HEK293 (cell line): ENCODE data around the gene MYH8.

Experiments used
- CTCF ChIA-PET: fragments of 350-600 bp; formaldehyde crosslinking; extraction: SDS; loops from one replicate; lab custom pipeline; 2021; ENCODE audit warnings: antibody characterized with exemption; lab: Yijun Ruan, JAX
- POLR2A ChIA-PET: fragments of 300-600 bp; formaldehyde crosslinking; extraction: SDS; loops from one replicate; lab custom pipeline; 2020; ENCODE audit warnings: antibody characterized with exemption, inconsistent platforms; lab: Yijun Ruan, JAX
- H3K27ac ChIP-seq: fragments of 200-500 bp; sonication (Bioruptor generic); 2 replicates; pipeline ENCODE4 v1.5.1; 2014; ENCODE audit warnings: low read depth, low read length, control low read depth, inconsistent platforms; ENCODE audit errors: extremely low read depth
- H3K36me3 ChIP-seq, 2 experiments: fragments of 200-500 bp in 1 of 2; sonication (Bioruptor generic) in 1 of 2; 1 replicate in 1 of 2; 2 replicates in 1 of 2; pipeline ENCODE4 v1.5.1; 2014 to 2017; ENCODE audit warnings: inconsistent platforms in 2 of 2, low read length in 2 of 2; ENCODE audit not compliant: control insufficient read depth in 2 of 2, insufficient read depth in 1 of 2
- H3K4me1 ChIP-seq: fragments of 200-500 bp; sonication (Bioruptor generic); 2 replicates; pipeline ENCODE4 v1.5.1; 2014; ENCODE audit warnings: mild to moderate bottlenecking, low read length, inconsistent platforms; ENCODE audit not compliant: control insufficient read depth, insufficient read depth
- H3K4me3 ChIP-seq: 2 replicates; pipeline ENCODE4 v1.5.1; 2011; ENCODE audit warnings: low read depth, mild to moderate bottlenecking, control low read depth, low read length, moderate library complexity
- H3K9me3 ChIP-seq: fragments of 200-500 bp; sonication (Bioruptor generic); 2 replicates; pipeline ENCODE4 v1.5.1; 2014; ENCODE audit warnings: low read depth, low read length, inconsistent platforms; ENCODE audit not compliant: control insufficient read depth, insufficient read depth
- GLI2 ChIP-seq: fragments of 450-650 bp; formaldehyde crosslinking; IDR thresholded peaks from 2 replicates; pipeline ENCODE4; 2017; ENCODE audit warnings: missing biosample characterization, missing genetic modification characterization, low read depth, borderline replicate concordance
- PRDM10 ChIP-seq: fragments of 450-650 bp; formaldehyde crosslinking; IDR thresholded peaks from 2 replicates; pipeline ENCODE4 v1.5.1; 2016; ENCODE audit warnings: missing biosample characterization, missing genetic modification characterization
- SP2 ChIP-seq: fragments of 450-650 bp; formaldehyde crosslinking; IDR thresholded peaks from 2 replicates; pipeline ENCODE4 v1.5.1; 2016; ENCODE audit warnings: missing biosample characterization, missing genetic modification characterization
- YY1 ChIP-seq: fragments of 450-650 bp; formaldehyde crosslinking; IDR thresholded peaks from 2 replicates; pipeline ENCODE4 v1.5.1; 2018; ENCODE audit warnings: missing biosample characterization, missing genetic modification characterization
- ZBTB20 ChIP-seq: fragments of 450-650 bp; formaldehyde crosslinking; IDR thresholded peaks from 2 replicates; pipeline ENCODE4 v1.5.1; 2016; ENCODE audit warnings: missing biosample characterization, missing genetic modification characterization
- ZNF133 ChIP-seq: fragments of 450-650 bp; formaldehyde crosslinking; IDR thresholded peaks from 2 replicates; pipeline ENCODE4 v1.5.1; 2016; ENCODE audit warnings: missing biosample characterization, missing genetic modification characterization
- ZNF561 ChIP-seq: fragments of 450-650 bp; IDR thresholded peaks from 2 replicates; pipeline ENCODE4 v1.5.1; 2018; ENCODE audit warnings: missing biosample characterization, missing genetic modification characterization, borderline replicate concordance
- ZNF660 ChIP-seq: fragments of 450-650 bp; IDR thresholded peaks from 2 replicates; pipeline ENCODE4 v1.5.1; 2018; ENCODE audit warnings: missing biosample characterization, mild to moderate bottlenecking, missing genetic modification characterization
- ZNF776 ChIP-seq: fragments of 450-650 bp; formaldehyde crosslinking; IDR thresholded peaks from 2 replicates; pipeline ENCODE4 v1.5.0; 2017; ENCODE audit warnings: missing biosample characterization, missing genetic modification characterization, borderline replicate concordance
- TF ChIP-seq, protein P1 (sequence below): fragments of 450-650 bp; formaldehyde crosslinking; IDR thresholded peaks from 2 replicates; pipeline ENCODE4 v1.5.1; 2016; ENCODE audit warnings: missing biosample characterization, missing genetic modification characterization
- TF ChIP-seq, protein P2 (sequence below): sonication (generic); formaldehyde crosslinking; IDR thresholded peaks from 2 replicates; pipeline ENCODE4 v1.8.1; 2022; ENCODE audit warnings: mild to moderate bottlenecking, moderate library complexity, missing genetic modification reagents
- TF ChIP-seq, protein P3 (sequence below): fragments of 450-650 bp; formaldehyde crosslinking; IDR thresholded peaks from 2 replicates; pipeline ENCODE4 v1.5.1; 2016; ENCODE audit warnings: missing biosample characterization, missing genetic modification characterization, borderline replicate concordance
- TF ChIP-seq, protein P4 (sequence below): fragments of 450-650 bp; formaldehyde crosslinking; IDR thresholded peaks from 2 replicates; pipeline ENCODE4 v1.5.1; 2016; ENCODE audit warnings: missing biosample characterization, missing genetic modification characterization
- TF ChIP-seq, protein P5 (sequence below): fragments of 450-650 bp; formaldehyde crosslinking; IDR thresholded peaks from 2 replicates; pipeline ENCODE4 v1.5.1; 2016; ENCODE audit warnings: missing biosample characterization, missing genetic modification characterization, borderline replicate concordance

The MYH8 gene

DNA sequence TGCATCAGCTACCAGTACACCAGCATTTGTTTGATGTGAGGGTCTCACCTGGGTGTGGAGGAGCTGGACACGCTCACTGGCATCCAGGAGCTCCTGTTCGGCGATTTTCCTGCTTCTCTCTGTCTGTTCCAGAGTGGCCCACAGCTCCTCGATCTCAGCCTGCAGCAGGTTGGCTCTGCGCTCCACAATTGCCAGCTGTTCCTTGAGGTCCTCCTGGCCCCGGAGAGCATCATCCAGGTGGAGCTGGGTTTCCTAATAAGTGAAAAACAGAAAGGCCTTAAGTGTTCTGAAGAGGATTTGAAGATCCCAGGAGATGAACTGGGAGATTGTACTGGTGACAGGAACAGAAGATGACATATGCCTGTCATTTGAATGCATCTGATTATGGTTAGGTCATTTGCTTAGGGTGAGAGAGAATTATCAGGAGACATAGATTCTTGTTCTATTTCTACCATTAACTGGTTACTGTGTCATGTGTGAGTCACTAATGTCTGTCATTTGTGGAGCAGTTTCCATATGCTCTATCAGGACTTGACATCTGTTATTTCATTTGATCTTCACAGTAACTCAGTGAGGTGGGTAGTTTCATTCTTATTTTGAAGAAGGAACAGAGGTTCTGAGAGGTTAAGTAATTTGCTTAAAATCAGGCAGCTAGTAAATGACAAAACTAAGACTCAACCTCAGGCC is 27.4 kb downstream of the MYH8 start:
- ChIA-PET CTCF (interaction anchor here (0.6 to 1.8 kb wide), 2 partner anchors 223 to 467 kb away, joined by 3 to 6 read pairs; no protein-coding TSS in a partner anchor), POLR2A (interaction anchor here (0.6 kb wide), 1 partner anchor 41 kb away, joined by 3 read pairs; no protein-coding TSS in a partner anchor)
- Histone ChIP-seq H3K27ac (no peak overlapping the region), H3K4me1 (no peaks in the 10 kb centered on the region), H3K9me3 (no peaks in the 10 kb centered on the region), H3K36me3 (no peaks in the 10 kb centered on the region), H3K4me3 (no peak overlapping the region)
- TF ChIP-seq, protein P1, sequence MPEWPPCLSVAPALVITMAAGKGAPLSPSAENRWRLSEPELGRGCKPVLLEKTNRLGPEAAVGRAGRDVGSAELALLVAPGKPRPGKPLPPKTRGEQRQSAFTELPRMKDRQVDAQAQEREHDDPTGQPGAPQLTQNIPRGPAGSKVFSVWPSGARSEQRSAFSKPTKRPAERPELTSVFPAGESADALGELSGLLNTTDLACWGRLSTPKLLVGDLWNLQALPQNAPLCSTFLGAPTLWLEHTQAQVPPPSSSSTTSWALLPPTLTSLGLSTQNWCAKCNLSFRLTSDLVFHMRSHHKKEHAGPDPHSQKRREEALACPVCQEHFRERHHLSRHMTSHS (tag by site-specific recombination) = no peak
- TF ChIP-seq PRDM10 (tag by site-specific recombination) = no peak
- no peak for TF ChIP-seq GLI2
- TF ChIP-seq, protein P2, sequence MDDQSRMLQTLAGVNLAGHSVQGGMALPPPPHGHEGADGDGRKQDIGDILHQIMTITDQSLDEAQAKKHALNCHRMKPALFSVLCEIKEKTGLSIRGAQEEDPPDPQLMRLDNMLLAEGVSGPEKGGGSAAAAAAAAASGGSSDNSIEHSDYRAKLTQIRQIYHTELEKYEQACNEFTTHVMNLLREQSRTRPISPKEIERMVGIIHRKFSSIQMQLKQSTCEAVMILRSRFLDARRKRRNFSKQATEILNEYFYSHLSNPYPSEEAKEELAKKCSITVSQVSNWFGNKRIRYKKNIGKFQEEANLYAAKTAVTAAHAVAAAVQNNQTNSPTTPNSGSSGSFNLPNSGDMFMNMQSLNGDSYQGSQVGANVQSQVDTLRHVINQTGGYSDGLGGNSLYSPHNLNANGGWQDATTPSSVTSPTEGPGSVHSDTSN = no peak
- TF ChIP-seq SP2 (tag by site-specific recombination) = no peak
- TF ChIP-seq ZNF561 (tag by site-specific recombination) = no peak
- TF ChIP-seq ZNF776 (tag by site-specific recombination) = no peak

GRCh38 chr17:10392880-10393279 is 28.9 kb downstream of the MYH8 start:
- H3K9me3 ChIP-seq = no peaks in the 10 kb centered on the region
- no peak overlapping the region for H3K27ac ChIP-seq
- ChIA-PET CTCF (no interaction called here), POLR2A (no interaction called here)
- H3K36me3 ChIP-seq = no peaks in the 10 kb centered on the region
- no peak overlapping the region for H3K4me3 ChIP-seq
- H3K4me1 ChIP-seq = no peaks in the 10 kb centered on the region
- TF ChIP-seq ZNF660 (no peak), ZNF133 (no peak), YY1 (tag by site-specific recombination) (no peak), ZBTB20 (tag by site-specific recombination) (no peak)
- TF ChIP-seq, protein P3, sequence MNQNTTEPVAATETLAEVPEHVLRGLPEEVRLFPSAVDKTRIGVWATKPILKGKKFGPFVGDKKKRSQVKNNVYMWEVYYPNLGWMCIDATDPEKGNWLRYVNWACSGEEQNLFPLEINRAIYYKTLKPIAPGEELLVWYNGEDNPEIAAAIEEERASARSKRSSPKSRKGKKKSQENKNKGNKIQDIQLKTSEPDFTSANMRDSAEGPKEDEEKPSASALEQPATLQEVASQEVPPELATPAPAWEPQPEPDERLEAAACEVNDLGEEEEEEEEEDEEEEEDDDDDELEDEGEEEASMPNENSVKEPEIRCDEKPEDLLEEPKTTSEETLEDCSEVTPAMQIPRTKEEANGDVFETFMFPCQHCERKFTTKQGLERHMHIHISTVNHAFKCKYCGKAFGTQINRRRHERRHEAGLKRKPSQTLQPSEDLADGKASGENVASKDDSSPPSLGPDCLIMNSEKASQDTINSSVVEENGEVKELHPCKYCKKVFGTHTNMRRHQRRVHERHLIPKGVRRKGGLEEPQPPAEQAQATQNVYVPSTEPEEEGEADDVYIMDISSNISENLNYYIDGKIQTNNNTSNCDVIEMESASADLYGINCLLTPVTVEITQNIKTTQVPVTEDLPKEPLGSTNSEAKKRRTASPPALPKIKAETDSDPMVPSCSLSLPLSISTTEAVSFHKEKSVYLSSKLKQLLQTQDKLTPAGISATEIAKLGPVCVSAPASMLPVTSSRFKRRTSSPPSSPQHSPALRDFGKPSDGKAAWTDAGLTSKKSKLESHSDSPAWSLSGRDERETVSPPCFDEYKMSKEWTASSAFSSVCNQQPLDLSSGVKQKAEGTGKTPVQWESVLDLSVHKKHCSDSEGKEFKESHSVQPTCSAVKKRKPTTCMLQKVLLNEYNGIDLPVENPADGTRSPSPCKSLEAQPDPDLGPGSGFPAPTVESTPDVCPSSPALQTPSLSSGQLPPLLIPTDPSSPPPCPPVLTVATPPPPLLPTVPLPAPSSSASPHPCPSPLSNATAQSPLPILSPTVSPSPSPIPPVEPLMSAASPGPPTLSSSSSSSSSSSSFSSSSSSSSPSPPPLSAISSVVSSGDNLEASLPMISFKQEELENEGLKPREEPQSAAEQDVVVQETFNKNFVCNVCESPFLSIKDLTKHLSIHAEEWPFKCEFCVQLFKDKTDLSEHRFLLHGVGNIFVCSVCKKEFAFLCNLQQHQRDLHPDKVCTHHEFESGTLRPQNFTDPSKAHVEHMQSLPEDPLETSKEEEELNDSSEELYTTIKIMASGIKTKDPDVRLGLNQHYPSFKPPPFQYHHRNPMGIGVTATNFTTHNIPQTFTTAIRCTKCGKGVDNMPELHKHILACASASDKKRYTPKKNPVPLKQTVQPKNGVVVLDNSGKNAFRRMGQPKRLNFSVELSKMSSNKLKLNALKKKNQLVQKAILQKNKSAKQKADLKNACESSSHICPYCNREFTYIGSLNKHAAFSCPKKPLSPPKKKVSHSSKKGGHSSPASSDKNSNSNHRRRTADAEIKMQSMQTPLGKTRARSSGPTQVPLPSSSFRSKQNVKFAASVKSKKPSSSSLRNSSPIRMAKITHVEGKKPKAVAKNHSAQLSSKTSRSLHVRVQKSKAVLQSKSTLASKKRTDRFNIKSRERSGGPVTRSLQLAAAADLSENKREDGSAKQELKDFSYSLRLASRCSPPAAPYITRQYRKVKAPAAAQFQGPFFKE (tag by site-specific recombination) = no peak
- TF ChIP-seq, protein P4, sequence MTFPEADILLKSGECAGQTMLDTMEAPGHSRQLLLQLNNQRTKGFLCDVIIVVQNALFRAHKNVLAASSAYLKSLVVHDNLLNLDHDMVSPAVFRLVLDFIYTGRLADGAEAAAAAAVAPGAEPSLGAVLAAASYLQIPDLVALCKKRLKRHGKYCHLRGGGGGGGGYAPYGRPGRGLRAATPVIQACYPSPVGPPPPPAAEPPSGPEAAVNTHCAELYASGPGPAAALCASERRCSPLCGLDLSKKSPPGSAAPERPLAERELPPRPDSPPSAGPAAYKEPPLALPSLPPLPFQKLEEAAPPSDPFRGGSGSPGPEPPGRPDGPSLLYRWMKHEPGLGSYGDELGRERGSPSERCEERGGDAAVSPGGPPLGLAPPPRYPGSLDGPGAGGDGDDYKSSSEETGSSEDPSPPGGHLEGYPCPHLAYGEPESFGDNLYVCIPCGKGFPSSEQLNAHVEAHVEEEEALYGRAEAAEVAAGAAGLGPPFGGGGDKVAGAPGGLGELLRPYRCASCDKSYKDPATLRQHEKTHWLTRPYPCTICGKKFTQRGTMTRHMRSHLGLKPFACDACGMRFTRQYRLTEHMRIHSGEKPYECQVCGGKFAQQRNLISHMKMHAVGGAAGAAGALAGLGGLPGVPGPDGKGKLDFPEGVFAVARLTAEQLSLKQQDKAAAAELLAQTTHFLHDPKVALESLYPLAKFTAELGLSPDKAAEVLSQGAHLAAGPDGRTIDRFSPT (tag by site-specific recombination) = no peak
- TF ChIP-seq, protein P5, sequence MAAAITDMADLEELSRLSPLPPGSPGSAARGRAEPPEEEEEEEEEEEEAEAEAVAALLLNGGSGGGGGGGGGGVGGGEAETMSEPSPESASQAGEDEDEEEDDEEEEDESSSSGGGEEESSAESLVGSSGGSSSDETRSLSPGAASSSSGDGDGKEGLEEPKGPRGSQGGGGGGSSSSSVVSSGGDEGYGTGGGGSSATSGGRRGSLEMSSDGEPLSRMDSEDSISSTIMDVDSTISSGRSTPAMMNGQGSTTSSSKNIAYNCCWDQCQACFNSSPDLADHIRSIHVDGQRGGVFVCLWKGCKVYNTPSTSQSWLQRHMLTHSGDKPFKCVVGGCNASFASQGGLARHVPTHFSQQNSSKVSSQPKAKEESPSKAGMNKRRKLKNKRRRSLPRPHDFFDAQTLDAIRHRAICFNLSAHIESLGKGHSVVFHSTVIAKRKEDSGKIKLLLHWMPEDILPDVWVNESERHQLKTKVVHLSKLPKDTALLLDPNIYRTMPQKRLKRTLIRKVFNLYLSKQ (tag by site-specific recombination) = no peak
- TF ChIP-seq, all 188 proteins: peak for 0
